NCI-H748 (cell line): Measurements from ENCODE around the gene NR2C2AP.

ENCODE experiments used
- DNase-seq: peaks from one replicate; lab custom pipeline; 2025; ENCODE audit not compliant: unreplicated experiment; lab: John Stamatoyannopoulos, UW

NR2C2AP gene

DNA sequence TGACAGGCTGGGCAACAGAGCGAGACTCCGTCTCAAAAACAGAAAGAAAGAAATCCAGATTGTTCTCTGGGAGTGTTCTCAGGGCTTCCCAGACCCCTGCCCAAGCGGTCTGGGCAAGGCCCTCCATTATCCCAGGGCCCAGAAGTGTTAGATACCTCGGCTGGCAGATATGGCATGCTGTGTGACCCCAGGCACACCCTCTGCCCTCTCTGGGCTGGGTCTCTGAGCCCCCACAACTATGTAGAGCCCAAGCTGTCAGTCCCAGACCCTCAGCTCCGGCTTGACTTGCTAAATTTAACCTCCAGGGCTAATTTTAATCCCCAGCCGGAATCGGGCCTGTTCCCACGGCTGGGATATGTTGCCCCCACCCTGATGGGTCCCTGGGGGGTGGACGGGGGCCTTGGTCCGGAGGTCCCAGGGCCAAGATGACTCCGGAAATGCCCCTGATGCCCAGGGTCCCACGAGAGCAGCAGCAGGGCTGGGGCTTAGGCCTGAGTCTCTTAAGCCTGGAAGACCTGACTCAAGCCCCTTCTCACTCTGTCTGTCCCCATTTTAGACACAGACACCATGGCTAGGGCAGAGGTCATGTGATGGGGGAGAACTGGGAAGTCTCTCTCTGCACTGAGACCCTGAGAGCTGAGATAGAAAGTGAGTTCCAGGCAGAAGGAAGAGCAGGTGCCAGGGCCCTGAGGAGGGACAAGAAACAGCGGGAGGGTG lies 50.4 kb downstream of the NR2C2AP start:
- DNase-seq: no peak

DNA sequence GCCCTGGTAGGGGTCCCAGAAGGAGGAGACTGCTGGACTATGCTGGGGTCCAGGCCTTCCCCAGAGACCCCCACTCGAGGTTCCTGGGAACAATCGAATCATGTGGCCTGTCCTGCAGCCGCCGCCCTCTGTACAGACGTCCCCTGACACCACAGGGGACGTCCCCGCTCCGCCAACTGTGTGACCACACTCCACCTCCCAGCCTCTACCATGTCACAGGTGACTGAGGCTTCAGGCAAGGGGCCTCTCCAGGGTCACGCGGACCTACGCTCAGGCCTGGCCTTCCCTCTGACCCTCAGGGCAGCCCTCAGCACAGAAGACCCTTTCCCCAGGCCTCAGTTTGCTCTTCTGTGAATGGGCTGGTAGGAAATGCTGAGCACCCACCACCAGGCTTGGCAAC lies 51.8 kb downstream of the NR2C2AP start:
- DNase-seq: no peak
